WTC11 (cell line): ENCODE measurements around the gene BTD.

Experiments used
- ATF2 ChIP-seq: sonication (generic); formaldehyde crosslinking; IDR thresholded peaks from 2 replicates; pipeline ENCODE4 v1.8.1; 2022; ENCODE audit warnings: low read depth, missing genetic modification reagents, borderline replicate concordance
- CREB1 ChIP-seq: sonication (generic); formaldehyde crosslinking; IDR thresholded peaks from 2 replicates; pipeline ENCODE4 v1.8.0; 2023; ENCODE audit warnings: mild to moderate bottlenecking, missing genetic modification reagents
- CTCF ChIP-seq: fragments of 200-600 bp; IDR thresholded peaks from 2 replicates; pipeline ENCODE4 v1.8.0; 2022; ENCODE audit warnings: antibody characterized with exemption
- E2F1 ChIP-seq: sonication (generic); formaldehyde crosslinking; IDR thresholded peaks from 2 replicates; pipeline ENCODE4 v1.8.0; 2022; ENCODE audit warnings: mild to moderate bottlenecking, missing genetic modification reagents
- ELF4 ChIP-seq: sonication (generic); formaldehyde crosslinking; IDR thresholded peaks from 2 replicates; pipeline ENCODE4 v1.8.1; 2022; ENCODE audit warnings: low read depth, mild to moderate bottlenecking, moderate library complexity, missing genetic modification reagents
- JUN ChIP-seq: sonication (generic); formaldehyde crosslinking; IDR thresholded peaks from 2 replicates; pipeline ENCODE4 v1.8.0; 2023; ENCODE audit warnings: mild to moderate bottlenecking, missing genetic modification reagents
- SP1 ChIP-seq: sonication (generic); formaldehyde crosslinking; conservative IDR thresholded peaks from 2 replicates; pipeline ENCODE4 v1.8.1; 2022; ENCODE audit warnings: missing genetic modification reagents
- TEAD4 ChIP-seq: sonication (generic); formaldehyde crosslinking; IDR thresholded peaks from 2 replicates; pipeline ENCODE4 v1.8.0; 2022; ENCODE audit warnings: mild to moderate bottlenecking, missing genetic modification reagents
- TP53 ChIP-seq: sonication (generic); formaldehyde crosslinking; IDR thresholded peaks from 2 replicates; pipeline ENCODE4 v1.8.1; 2023; ENCODE audit warnings: mild to moderate bottlenecking, missing genetic modification reagents
- ZNF232 ChIP-seq: sonication (generic); formaldehyde crosslinking; IDR thresholded peaks from 2 replicates; pipeline ENCODE4 v1.8.0; 2022; ENCODE audit warnings: mild to moderate bottlenecking, missing genetic modification reagents
- ZNF263 ChIP-seq: sonication (generic); formaldehyde crosslinking; IDR thresholded peaks from 2 replicates; pipeline ENCODE4 v1.8.1; 2022; ENCODE audit warnings: low read depth, mild to moderate bottlenecking, moderate library complexity, missing genetic modification reagents
- TF ChIP-seq, protein P1 (sequence below): sonication (generic); formaldehyde crosslinking; IDR thresholded peaks from 2 replicates; pipeline ENCODE4 v1.8.0; 2022; ENCODE audit warnings: mild to moderate bottlenecking, missing genetic modification reagents

GRCh38 chr3:15616053-15616452 lies 14.5 kb downstream of the BTD start:
- TF ChIP-seq, protein P1, sequence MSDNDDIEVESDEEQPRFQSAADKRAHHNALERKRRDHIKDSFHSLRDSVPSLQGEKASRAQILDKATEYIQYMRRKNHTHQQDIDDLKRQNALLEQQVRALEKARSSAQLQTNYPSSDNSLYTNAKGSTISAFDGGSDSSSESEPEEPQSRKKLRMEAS (CRISPR knock-in tag): no peak
- TF ChIP-seq ZNF232 (CRISPR knock-in tag): no peak
- no peak for TF ChIP-seq SP1 (CRISPR knock-in tag)
- no peak for TF ChIP-seq CREB1 (CRISPR knock-in tag)
- TF ChIP-seq ELF4: no peak
- TF ChIP-seq ATF2: no peak
- TF ChIP-seq TEAD4 (CRISPR knock-in tag): no peak
- TF ChIP-seq ZNF263 (CRISPR knock-in tag): no peak
- no peak for TF ChIP-seq E2F1 (CRISPR knock-in tag)
- TF ChIP-seq JUN: no peak
- TF ChIP-seq CTCF: no peak
- TF ChIP-seq TP53 (CRISPR knock-in tag): no peak
